Measurements from ENCODE around the gene MORN5. TPM values are rescaled to one million over a fixed set of nuclear protein-coding genes. Genes with fewer than 3 reads are reported as not detected.

Gene MORN5
- total RNA-seq, 1 donor from 2014 or later = 0.64 TPM

- Mint-ChIP-seq H3K9me3 (ENCODE audit: unreplicated experiment) (no peaks in the 10 kb centered on the region), H3K36me3 (ENCODE audit: low read depth, unreplicated experiment) (no peaks in the 10 kb centered on the region), H3K27ac (ENCODE audit: unreplicated experiment) (no peak overlapping the region), H3K4me3 (ENCODE audit: unreplicated experiment) (no peak overlapping the region), H3K27me3 (ENCODE audit: unreplicated experiment) (peaks cover 2% of the 10 kb centered on the region), H3K4me1 (ENCODE audit: unreplicated experiment) (peaks cover 3% of the 10 kb centered on the region)
- DNase-seq (ENCODE audit: low spot score) = no peak
- TF ChIP-seq, protein P1, sequence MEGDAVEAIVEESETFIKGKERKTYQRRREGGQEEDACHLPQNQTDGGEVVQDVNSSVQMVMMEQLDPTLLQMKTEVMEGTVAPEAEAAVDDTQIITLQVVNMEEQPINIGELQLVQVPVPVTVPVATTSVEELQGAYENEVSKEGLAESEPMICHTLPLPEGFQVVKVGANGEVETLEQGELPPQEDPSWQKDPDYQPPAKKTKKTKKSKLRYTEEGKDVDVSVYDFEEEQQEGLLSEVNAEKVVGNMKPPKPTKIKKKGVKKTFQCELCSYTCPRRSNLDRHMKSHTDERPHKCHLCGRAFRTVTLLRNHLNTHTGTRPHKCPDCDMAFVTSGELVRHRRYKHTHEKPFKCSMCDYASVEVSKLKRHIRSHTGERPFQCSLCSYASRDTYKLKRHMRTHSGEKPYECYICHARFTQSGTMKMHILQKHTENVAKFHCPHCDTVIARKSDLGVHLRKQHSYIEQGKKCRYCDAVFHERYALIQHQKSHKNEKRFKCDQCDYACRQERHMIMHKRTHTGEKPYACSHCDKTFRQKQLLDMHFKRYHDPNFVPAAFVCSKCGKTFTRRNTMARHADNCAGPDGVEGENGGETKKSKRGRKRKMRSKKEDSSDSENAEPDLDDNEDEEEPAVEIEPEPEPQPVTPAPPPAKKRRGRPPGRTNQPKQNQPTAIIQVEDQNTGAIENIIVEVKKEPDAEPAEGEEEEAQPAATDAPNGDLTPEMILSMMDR (IDR thresholded peaks at IDR 0.05; ENCODE audit: unreplicated experiment) = no peak
Measured at GRCh38 chr9:122188369-122188768, 28.7 kb downstream of the MORN5 start.

GRCh38 chr9:122190597-122191381 is 31.1 kb downstream of the MORN5 start:
- Mint-ChIP-seq H3K4me1 (ENCODE audit: unreplicated experiment) (no peaks in the 10 kb centered on the region), H3K4me3 (ENCODE audit: unreplicated experiment) (no peak overlapping the region), H3K9me3 (ENCODE audit: unreplicated experiment) (no peaks in the 10 kb centered on the region), H3K27ac (ENCODE audit: unreplicated experiment) (no peak overlapping the region), H3K27me3 (ENCODE audit: unreplicated experiment) (peaks cover 2% of the 10 kb centered on the region), H3K36me3 (ENCODE audit: low read depth, unreplicated experiment) (no peaks in the 10 kb centered on the region)
- TF ChIP-seq, protein P1 (IDR thresholded peaks at IDR 0.05; ENCODE audit: unreplicated experiment) = no peak
- DNase-seq (ENCODE audit: low spot score) = no peak

GRCh38 chr9:122191584-122191983 is 31.9 kb downstream of the MORN5 start:
- peaks cover 2% of the 10 kb centered on the region for H3K27me3 Mint-ChIP-seq (ENCODE audit: unreplicated experiment)
- H3K36me3 Mint-ChIP-seq (ENCODE audit: low read depth, unreplicated experiment) = no peaks in the 10 kb centered on the region
- H3K4me1 Mint-ChIP-seq (ENCODE audit: unreplicated experiment) = no peaks in the 10 kb centered on the region
- TF ChIP-seq, protein P1 (IDR thresholded peaks at IDR 0.05; ENCODE audit: unreplicated experiment) = no peak
- H3K4me3 Mint-ChIP-seq (ENCODE audit: unreplicated experiment) = no peak overlapping the region
- no peak for DNase-seq (ENCODE audit: low spot score)
- H3K9me3 Mint-ChIP-seq (ENCODE audit: unreplicated experiment) = no peaks in the 10 kb centered on the region
- no peak overlapping the region for H3K27ac Mint-ChIP-seq (ENCODE audit: unreplicated experiment)

- no peak for DNase-seq (ENCODE audit: low spot score)
- no peaks in the 10 kb centered on the region for H3K36me3 Mint-ChIP-seq (ENCODE audit: low read depth, unreplicated experiment)
- no peaks in the 10 kb centered on the region for H3K9me3 Mint-ChIP-seq (ENCODE audit: unreplicated experiment)
- H3K27ac Mint-ChIP-seq (ENCODE audit: unreplicated experiment) = no peak overlapping the region
- no peaks in the 10 kb centered on the region for H3K4me1 Mint-ChIP-seq (ENCODE audit: unreplicated experiment)
- no peak overlapping the region for H3K4me3 Mint-ChIP-seq (ENCODE audit: unreplicated experiment)
- peaks cover 2% of the 10 kb centered on the region for H3K27me3 Mint-ChIP-seq (ENCODE audit: unreplicated experiment)
- TF ChIP-seq, protein P1 (IDR thresholded peaks at IDR 0.05; ENCODE audit: unreplicated experiment) = no peak
Measured at GRCh38 chr9:122192261-122192875, 32.7 kb downstream of the MORN5 start.

DNA sequence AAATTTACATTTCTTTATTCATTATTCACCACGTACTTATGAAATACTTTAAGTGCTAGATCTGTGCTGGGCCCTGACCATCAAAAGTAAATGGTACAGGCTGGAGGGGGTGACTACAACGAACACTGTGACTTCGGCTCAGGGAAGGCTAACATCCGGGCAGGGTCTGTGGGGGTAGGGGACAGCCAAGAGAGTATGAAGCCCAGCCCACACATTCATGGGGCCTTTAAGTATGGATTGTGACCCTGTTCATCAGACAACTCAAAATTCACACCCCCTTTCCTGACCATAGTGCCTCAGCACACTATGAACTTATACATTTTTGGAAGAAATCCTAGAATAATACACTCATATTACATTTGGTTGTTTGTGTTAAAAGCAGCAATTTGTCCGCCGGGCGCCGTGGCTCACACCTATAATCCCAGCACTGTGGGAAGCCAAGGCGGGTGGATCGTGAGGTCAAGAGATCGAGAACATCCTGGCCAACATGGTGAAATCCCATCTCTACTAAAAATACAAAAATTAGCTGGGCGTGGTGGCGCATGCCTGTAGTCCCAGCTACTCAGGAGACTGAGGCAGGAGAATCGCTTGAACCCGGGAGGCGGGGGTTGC is 33.3 kb downstream of the MORN5 start:
- Mint-ChIP-seq H3K9me3 (ENCODE audit: unreplicated experiment) (no peaks in the 10 kb centered on the region), H3K27ac (ENCODE audit: unreplicated experiment) (no peak overlapping the region), H3K36me3 (ENCODE audit: low read depth, unreplicated experiment) (no peaks in the 10 kb centered on the region), H3K27me3 (ENCODE audit: unreplicated experiment) (peaks cover 2% of the 10 kb centered on the region), H3K4me3 (ENCODE audit: unreplicated experiment) (no peak overlapping the region), H3K4me1 (ENCODE audit: unreplicated experiment) (no peaks in the 10 kb centered on the region)
- no peak for DNase-seq (ENCODE audit: low spot score)
- TF ChIP-seq, protein P1 (IDR thresholded peaks at IDR 0.05; ENCODE audit: unreplicated experiment) = no peak

Data from endothelial cell (in vitro differentiated cells).